HG02623 (cell line): ENCODE results near the gene ZSCAN10.
A peak's percentile ranks its signal among the peaks of the same experiment; 100 is the strongest.

ENCODE experiments used
- ATAC-seq: cut with Tn5 transposase; IDR thresholded peaks from one replicate; pipeline ENCODE4 v1.9.1; 2021; ENCODE audit warnings: moderate library complexity; ENCODE audit not compliant: unreplicated experiment

Gene ZSCAN10

DNA sequence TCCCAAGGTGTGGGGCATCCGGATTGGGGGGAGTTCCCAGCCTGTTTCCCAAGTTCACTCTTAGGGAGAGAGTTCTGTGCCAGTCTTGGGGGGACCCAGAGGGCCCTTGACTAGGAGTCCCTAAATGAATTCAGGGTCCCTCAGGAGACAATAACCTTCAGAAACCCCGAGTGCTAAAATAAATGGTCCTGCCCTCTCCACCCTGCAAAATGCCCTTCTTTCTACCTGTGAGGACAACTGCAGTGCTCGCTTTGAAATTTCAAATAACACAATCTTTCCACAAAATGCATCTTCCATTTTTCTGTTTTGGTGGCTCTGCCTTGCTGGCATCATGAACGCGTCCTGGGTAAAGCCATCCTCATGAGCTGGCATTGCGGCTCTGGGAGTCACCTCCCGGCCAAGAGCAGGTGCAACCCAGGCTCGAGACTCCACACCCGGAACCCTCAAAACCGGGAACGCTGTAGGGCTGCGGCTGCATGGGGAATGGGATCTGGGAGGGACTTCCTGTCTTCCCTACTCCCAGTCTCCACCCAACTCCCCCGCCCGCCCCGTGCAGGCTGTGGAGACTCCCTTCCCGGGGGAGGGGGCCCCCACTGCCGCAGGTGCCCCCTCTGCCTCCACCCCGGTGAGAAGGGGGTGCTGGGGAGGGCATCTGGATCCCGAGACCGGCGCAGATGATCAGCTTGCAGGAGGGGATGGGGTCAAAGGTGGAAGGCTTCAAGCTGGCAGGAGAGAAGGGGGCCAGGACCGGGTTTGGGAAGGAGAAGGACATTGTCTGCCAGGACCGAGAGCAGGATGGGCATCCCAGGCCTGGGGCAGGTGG, 13.2 kb upstream of the ZSCAN10 start, which contains the start of gene ZNF205:
Gene ZNF205, plus strand, starts transcription at position 529 of the 823 bp plus-strand sequence. CDS start 845 bp downstream, outside the sequence.
- no peak for ATAC-seq

DNA sequence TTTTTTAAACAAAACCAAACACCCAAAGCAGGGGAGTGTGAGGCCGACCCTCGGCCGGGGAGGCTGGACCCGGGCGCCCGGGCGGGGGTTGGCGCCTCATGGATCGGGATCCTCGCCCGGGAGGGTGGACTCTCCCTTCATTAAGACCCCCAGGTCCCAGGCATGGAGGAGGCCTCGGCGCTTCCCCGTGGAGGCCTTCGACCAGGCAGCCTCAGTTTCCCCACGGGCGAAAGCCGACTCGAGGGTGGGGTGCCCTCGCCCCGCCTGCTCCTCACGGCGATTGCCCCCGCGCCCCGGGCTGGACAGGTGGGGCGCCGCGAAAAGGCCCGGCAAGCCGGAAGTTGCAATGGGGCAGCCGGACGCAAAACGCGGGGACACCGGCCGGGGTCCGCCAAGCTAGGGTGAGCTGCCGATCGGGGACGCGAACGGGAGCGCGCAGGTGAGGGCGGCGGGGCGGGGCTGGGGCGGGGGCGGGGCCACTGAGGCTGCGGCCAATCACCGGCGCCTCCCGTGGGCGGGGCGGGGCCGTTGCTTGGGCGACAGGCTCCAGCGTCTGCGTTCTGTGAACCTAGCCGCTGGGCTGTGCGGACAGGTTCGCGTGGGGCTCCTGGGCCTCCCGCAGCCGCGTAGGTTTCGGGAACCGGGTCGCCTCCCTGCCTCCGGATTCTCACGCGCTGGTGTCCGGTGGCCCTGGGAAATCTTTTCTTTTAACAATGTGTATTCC, 7.3 kb upstream of the ZSCAN10 start:
- peak; percentile 75 for ATAC-seq

DNA sequence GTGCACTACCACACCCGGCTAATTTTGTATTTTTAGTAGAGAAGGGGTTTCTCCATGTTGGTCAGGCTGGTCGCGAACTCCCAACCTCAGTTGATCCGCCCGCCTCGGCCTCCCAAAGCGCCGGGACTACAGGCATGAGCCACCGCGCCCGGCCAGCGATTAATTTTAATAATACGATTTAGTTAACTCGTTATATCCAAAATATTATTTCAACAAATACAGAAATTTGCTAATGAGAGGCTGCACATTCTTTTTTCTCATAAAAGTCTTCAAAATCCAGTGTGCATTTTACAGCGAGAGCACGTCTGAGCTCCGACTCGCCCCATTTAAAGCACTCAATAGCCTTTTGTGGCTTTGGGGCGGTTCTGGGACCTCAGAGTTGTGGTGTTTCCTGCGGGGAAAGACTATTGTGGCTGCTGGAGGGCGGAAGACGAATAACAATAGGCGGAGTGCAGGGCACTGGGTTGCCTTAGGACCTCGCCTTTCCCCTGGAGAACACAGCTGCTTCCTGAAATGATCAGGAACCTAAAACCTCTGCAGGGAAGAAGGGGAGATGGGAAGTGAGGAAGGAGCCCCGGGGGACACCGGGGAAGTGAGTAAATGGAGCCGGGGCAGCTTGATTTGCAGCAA, 2.9 kb upstream of the ZSCAN10 start:
- ATAC-seq, result no peak

DNA sequence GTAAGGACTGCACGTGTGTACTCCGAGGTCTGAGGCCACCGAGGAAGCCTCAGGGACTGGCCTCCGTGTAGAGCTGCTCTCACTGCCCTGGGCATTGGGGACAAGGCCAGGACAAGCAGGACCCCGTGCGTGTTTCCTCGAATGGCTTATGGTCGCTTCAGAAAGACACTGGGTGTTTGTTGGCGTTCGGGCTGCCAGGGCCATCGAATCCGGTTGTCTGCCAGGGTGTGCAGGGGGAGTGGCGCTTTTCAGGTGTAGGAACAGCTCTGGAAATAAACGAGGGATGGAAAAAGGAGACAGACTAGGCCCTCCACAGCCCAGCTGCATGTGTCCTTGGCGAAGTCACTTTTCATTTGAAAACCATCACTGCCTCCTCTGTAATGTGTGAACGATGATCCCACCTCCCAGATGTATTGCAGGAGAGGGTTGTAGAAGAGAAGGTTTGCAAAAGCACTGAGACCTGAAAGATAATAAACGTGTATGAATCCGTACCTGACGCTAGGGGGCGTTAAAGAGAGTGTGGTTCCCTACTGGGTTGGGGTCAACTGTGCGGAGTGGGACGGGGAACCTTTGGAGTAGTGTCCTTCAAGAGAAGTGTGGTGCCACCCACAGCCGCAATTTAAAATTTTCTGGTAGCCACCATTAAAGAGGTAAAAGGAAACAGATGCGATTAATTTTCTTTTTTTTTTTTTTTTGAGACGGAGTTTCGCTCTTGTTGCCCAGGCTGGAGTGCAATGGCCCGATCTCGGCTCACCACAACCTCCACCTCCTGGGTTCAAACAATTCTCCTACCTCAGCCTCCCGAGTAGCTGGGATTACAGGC, 2.1 kb upstream of the ZSCAN10 start:
- ATAC-seq, result no peak

DNA sequence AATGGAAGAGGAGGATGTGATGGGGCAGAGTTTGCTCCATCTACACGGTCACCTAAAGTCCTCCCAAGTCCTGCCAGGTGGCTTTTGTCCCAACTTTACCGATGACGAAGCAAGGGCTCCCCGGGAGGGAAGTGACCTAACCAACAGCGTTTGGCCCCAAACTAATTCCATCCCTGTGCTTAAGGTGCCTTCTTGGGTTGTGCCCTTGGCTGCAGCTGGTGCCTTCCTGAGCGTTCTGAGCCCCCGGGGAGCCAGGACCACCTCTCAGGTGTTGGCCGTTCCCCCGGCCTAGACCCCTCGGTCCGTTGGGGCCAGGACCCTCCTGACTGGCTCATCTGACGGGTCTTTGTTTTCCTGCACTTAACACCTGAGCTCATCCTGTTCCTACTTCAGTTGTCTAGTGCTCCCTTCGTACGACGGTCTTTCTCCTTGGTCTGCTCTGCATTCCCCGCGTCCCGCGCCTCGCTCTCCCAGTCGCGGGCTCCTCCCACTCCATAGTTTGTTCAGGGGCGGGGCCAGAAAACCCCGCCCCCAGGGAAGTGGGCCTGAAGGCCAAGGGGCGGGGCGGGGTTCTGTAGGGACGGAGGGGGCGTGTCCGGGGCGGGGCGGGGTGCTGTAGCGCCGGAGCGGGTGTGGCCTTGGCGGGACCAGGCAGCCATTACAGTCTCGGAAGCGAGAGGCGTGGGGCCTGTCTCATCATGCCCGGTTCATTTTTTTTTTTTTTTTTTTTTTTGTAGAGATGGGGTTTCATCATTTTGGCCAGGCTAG, 822 bp upstream of the ZSCAN10 start:
- peak; percentile 54 for ATAC-seq

DNA sequence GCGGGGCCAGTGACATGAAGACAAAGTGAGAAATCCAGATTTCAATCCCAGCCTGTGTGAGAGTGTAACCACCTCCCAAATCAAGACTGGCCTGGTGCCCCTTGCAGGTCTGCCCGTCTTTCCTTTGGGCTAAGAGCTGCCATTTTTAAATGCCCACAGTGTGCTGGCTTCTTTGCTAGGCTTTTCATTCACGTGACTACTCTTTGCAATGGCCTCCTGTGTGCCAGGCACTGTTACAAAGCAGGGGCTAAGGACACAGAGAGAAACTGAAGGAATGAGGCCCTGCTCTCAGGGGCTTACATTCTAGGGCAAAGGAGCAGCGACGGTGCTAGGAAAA, 269 bp upstream of the ZSCAN10 start:
- no peak for ATAC-seq

DNA sequence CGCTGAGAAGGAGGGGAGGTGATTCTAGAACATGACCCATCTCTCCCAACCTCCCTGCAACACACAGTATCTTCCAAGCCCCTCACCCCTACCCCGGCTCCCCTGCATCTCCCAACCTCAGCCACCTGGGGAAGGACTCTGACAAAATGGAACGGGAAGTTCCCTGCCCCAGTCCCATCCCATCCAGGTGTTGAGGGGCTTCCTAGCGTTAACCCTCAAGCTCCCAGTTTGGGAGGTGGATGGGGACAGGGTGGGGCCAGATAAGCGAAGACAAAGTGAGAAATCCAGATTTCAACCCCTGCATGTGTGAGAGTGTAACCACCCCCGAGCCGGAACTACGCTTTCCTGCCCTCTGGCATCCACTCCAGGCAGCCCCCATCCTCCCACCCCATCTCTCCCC, 1.8 kb downstream of the ZSCAN10 start:
- ATAC-seq, result no peak

DNA sequence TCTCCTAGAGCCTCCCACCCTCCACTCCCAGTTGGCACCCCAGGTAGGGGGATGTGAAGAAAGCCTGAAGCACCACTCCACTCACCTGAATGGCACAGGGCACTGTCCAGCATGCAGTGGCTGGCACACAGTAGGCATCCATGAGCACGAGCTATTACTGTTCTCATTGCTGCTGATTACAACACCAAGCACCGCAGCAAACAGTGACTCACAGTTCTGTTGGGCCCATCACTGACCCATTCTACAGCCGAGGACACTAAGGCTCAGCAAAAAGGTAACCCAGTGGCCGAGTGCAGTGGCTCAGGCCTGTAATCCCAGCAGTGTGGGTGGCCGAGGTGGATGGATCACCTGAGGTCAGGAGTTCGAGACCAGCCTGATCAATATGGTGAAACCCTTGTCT, 2.7 kb downstream of the ZSCAN10 start:
- ATAC-seq, result no peak

DNA sequence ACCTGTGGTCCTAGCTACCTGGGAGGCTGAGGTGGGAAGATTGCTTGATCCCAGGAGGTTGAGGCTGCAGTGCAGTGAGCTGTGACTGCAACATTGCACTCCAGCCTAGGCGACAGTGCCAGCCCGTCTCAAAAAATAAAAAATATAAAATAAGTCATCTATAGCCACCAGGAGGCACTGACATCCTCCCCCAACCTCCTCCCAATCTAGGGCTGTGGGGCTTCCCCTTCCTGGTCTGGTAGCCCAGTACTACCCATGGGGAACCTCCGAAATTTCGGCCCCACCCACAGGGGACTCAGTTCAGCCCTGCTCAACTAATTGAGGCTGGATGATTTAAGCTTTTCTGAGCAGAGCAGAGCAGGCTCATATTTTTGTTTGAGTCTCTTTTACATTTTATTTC, 3.2 kb downstream of the ZSCAN10 start:
- ATAC-seq, result no peak

DNA sequence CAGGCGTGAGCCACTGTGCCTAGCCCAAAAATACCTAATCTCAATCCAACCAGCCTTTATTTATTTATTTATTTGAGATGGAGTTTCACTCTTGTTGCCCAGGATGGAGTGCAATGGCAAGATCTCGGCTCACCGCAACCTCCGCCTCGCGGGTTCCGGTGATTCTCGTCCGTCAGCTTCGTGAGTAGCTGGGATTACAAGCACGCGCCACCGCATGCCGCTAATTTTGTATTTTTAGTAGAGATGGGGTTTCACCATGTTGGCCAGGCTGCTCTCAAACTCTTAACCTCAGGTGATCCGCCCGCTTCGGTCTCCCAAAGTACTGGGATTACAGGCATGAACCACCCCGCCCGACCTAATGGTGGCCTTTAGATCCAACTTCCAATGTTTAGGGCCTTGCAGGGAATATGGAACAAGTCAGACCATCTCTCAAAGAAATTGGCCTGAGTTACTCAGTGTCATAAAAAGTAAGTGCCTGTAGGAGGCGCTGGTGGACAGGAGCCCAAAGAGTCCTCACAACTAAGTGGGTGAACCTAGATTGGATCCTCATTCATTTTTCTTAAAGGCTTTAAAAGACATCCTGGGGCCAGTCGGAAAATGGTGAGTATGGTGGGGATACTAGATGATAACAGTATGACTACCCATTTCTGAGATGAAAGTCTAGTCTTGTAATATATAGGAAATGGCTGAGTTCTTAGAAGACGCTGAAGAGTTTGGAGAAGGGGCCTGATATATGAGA, 4.6 kb downstream of the ZSCAN10 start:
- ATAC-seq, result no peak

DNA sequence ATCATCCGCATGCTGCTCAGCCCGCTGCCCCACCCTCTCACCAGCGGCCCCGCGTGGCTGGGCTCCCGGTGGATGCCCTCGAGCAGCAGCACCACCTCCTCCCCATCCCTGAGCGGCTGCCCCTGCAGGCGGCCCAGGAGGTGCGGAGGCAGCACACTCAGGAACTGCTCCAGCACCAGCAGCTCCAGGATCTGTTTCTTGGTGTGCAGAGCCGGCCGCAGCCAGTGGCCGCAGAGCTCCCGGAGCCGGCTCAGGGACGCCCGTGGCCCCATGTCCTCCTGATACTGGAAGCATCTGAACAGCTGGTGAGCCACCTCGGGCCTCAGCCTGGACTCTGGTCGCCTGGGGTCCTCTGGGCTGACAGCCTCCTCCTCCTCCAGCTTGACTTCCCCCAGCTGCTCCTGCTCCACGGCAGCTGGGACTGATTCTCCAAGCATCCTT, 6.6 kb downstream of the ZSCAN10 start:
- no peak for ATAC-seq

DNA sequence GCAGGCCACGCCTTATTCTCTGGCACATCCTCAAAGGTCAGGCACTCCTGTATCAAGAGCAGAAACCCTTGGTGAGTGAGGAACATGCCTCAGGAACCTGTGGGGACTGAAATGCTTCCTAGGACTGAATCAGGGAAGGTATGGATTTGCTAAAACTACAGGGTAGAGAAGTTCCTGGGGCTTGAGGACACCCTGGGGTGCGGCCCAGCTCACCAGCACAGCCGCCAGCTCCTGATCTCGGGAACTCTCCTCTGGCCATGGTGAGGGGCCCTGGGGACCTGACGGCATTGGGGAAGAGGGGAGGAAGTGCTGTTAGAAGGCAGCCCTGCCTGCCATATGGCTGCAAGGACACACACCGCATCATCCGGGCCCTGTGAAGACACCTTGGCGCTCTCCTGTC, 7.5 kb downstream of the ZSCAN10 start:
- no peak for ATAC-seq

DNA sequence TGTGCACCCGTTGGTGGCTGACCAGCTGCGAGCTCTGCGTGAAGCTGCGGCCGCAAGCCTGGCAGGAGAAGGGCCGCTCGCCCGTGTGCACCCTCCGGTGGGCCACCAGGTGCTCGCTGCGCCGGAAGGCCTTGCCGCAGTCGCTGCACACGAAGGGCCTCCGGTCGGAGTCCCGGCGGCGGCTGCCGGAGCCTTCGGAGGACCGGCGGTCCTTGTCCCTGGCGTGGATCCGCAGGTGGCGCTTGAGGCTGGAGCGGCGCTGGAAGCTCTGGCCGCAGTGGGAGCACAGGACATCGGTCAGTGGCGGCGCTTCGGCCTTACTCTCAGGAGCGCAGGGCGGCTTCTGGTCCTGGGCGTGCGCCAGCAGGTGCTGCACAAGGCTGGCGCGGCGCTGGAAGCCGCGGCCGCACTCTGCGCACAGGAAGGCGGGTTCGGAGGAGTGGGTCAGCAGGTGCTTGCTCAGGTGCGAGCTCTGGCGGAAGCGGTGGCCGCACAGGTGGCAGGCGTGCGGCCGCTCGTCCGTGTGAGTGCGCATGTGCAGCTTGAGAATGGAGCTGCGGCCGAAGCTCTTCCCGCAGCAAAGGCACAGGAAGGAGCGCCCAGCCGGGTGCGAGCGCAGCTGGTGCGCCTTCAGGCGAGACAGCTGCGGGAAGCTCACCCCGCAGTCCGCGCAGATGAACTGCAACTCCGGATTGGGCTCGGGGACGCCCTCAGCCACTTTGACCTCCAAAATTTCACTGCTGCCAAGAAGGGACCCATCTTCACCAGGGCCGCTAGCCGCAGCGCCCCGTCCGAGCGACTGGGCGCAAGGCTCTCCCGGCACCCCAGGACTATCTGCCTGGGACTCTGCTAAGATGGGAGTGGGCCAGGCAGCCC, 9.1 kb downstream of the ZSCAN10 start:
- ATAC-seq, result no peak

DNA sequence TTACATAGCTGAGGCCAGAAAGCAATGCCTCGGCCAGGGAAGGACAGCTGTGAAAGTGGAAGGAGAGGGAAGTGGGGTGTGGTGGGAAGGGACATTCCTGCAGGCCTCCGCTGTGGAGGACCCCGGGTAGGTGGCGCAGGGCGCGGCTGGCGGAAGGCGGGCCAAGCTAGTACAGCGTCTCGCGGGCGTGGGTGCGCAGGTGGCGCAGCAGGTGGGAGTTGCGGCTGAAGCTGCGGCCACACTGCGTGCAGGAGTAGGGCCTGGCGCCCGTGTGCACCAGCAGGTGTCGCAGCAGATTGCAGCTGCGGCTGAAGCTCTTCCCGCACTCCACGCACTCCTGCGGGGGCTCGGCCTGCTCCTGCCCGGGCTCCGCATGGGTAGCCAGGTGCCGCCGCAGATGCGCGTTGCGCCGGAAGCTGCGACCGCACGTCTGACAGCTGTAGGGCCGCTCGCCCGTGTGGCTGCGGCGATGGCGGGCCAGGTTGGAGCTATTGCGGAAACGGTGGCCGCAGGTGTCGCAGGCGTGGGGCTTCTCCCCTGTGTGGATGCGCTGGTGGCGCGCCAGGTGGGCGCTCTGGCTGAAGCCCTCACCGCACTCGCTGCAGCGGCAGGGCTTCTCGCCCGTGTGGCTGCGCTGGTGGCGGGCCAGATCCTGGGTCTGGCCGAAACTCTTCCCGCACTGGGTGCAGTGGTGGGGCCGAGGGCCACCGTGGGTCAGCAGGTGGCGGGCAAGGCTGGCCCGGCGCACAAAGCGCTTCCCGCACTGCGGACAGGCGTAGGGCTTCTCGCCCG, 10.0 kb downstream of the ZSCAN10 start:
- ATAC-seq, result no peak

DNA sequence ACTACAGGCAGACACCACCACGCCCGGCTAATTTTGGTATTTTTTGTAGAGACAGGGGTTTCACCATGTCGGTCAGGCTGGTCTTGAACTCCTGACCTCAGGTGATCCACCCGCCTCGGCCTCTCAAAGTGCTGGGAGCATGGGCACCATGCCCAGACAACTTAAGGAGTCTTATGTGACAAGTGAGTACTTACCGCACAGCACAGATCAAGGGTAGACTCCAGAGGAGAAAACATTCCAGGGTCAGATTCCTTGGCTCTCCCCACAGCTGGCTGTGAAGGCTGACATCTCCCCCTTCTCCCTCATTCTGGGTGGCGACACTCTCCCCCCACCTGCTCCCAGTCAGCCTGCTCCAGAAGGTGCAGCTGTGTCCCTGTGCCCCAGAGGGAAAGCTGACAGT, 10.6 kb downstream of the ZSCAN10 start:
- no peak for ATAC-seq

DNA sequence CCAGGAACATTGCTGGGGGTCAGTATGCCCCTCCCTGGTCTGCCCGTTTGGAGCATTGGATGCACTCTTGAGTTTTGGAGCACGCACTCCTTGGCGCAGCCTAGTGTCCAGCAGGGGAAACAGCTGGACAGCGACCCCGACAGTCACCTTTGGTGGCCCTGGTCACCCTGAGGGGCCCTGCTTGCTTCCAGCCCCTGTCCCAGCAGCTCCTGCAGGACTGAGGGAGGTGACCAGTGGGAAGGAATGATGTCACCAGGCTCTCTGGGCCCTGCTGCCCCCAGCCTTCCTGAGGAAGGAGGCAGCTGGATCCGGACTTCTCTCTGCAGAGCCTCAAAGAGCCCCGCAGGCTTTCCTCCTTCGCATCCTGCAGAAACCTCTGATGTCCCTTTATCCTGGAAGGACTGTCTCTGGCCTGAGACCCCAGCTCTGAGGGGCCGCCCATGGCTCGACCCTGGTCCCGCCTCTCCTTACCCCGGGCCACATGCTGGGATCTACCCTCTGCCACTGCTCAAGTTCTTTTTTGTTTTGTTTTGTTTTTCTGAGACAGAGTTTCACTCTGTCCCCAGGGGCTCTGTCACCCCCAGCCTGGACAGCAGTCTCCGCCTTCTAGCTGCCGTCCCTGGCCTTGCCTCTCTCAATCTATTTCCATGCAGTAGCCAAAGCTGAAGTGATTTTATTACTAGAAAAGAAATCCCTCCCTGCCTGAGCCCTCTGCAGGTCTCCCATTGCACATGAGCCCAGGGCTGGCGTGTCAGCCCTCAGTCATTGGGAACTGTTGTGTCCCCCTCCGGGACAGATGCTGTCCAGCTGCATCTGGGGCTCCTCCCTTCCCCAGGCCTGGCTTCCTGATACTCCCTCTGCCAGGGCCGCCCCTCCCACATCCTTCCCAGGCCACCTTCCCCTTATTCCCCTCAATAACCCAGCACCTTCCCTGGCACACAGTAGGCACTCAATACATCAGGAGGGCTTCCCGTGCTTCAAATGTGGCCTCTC, 11.6 kb downstream of the ZSCAN10 start:
- no peak for ATAC-seq
